ENCODE data around the gene ITGAV. TPM values are rescaled to one million over a fixed set of nuclear protein-coding genes. Genes with fewer than 3 reads are reported as not detected.
A peak's percentile ranks its signal among the peaks of the same experiment; 100 is the strongest.

Gene ITGAV
- total RNA-seq (100 to 1,000 TPM in 2 of 7 donors, 10 to 100 TPM in 5; 63.6 to 123 (median 98.1) TPM), polyA plus RNA-seq (10 to 100 TPM; 35.3 to 53.4 TPM)
- long read RNA-seq, donor 1, full-length matches to known transcripts = 1 of 9 reads
- long read RNA-seq, donor 1, partial matches to known transcripts = 6 of 9 reads
- long read RNA-seq, donor 1, other reads (novel, unspliced or antisense) = 2 of 9 reads
- long read RNA-seq, donor 2, full-length matches to known transcripts = 5 of 5 reads
- long read RNA-seq, donor 2, partial matches to known transcripts = 0 of 5 reads
- long read RNA-seq, donor 2, other reads (novel, unspliced or antisense) = 0 of 5 reads
- long read RNA-seq, donor 3, full-length matches to known transcripts = 101 of 120 reads
- long read RNA-seq, donor 3, partial matches to known transcripts = 11 of 120 reads
- long read RNA-seq, donor 3, other reads (novel, unspliced or antisense) = 8 of 120 reads

GRCh38 chr2:186589612-186590349 lies at the start of gene ITGAV:
ITGAV (plus strand) TSS chr2:186590056; CDS start chr2:186590339, 283 bp downstream.
- intact Hi-C loops (cut with DNase I) = no loop called here

GRCh38 chr2:186540941-186541340 lies 48.9 kb upstream of the ITGAV start:
- 89 to 90% (median 89%) methylated on average over 4 of the region's 4 CpGs for WGBS, 3 donors
- Histone ChIP-seq H3K4me1 (ENCODE audit: insufficient read depth) (no peaks in the 10 kb centered on the region), H3K36me3 (no peaks in the 10 kb centered on the region), H3K27me3 (no peaks in the 10 kb centered on the region), H3K4me3 (no peak overlapping the region), H3K27ac (no peak overlapping the region), H3K9me3 (no peaks in the 10 kb centered on the region)
- no peak for DNase-seq
- intact Hi-C loops (cut with DNase I) = no loop called here
- TF ChIP-seq CTCF (IDR thresholded peaks at IDR 0.05) (no peak), POLR2A (IDR thresholded peaks at IDR 0.05) (no peak), EP300 (IDR thresholded peaks at IDR 0.05) (no peak)

More at GRCh38 chr2:186589612-186590349, at the start of gene ITGAV:
- Histone ChIP-seq H3K4me3 (peak within 1 kb of the TSS; percentile 84), H3K27ac (peak within 1 kb of the TSS; percentile 92 to 99), H3K27me3 (no peaks in the 10 kb centered on the region), H3K9me3 (no peaks in the 10 kb centered on the region), H3K36me3 (no peaks in the 10 kb centered on the region), H3K4me1 (ENCODE audit: insufficient read depth) (peaks cover 2% of the 10 kb centered on the region)
- 0 to 1% (median 0%) methylated on average over 60 to 71 of the region's 71 CpGs for WGBS, 3 donors
- peak; percentile 89 to 92 (median 91) for DNase-seq
- peak in 1 of 3 donors; percentile 32 for TF ChIP-seq CTCF (IDR thresholded peaks at IDR 0.05)
- no peak for TF ChIP-seq EP300 (IDR thresholded peaks at IDR 0.05)
- TF ChIP-seq POLR2A (IDR thresholded peaks at IDR 0.05) = peak; percentile 81

- H3K9me3 ChIP-seq = no peaks in the 10 kb centered on the region
- no peak for DNase-seq
- no peak overlapping the region for H3K4me3 ChIP-seq
- WGBS, 3 donors = 90 to 93% (median 91%) methylated on average over 4 of the region's 4 CpGs
- no peaks in the 10 kb centered on the region for H3K36me3 ChIP-seq
- TF ChIP-seq POLR2A (IDR thresholded peaks at IDR 0.05) (no peak), EP300 (IDR thresholded peaks at IDR 0.05) (no peak), CTCF (IDR thresholded peaks at IDR 0.05) (no peak)
- H3K27ac ChIP-seq = no peak overlapping the region
- intact Hi-C loops (cut with DNase I) = no loop called here
- no peaks in the 10 kb centered on the region for H3K27me3 ChIP-seq
- no peaks in the 10 kb centered on the region for H3K4me1 ChIP-seq (ENCODE audit: insufficient read depth)
These were observed 47.9 kb upstream of the ITGAV start for GRCh38 chr2:186542002-186542401.

GRCh38 chr2:186543561-186544131 lies 46.2 kb upstream of the ITGAV start:
- H3K4me1 ChIP-seq (ENCODE audit: insufficient read depth) = no peaks in the 10 kb centered on the region
- no peak overlapping the region for H3K4me3 ChIP-seq
- TF ChIP-seq EP300 (IDR thresholded peaks at IDR 0.05) (no peak), CTCF (IDR thresholded peaks at IDR 0.05) (no peak), POLR2A (IDR thresholded peaks at IDR 0.05) (no peak)
- no peak overlapping the region for H3K27ac ChIP-seq
- intact Hi-C loops (cut with DNase I) = no loop called here
- no peaks in the 10 kb centered on the region for H3K9me3 ChIP-seq
- no peaks in the 10 kb centered on the region for H3K36me3 ChIP-seq
- DNase-seq = no peak
- H3K27me3 ChIP-seq = no peaks in the 10 kb centered on the region
- 47 to 54% (median 49%) methylated on average over 3 of the region's 3 CpGs for WGBS, 3 donors

Data from ovary (tissue), 10 donors.